Measurements from ENCODE around the gene ADAMTS14. TPM values are rescaled to one million over a fixed set of nuclear protein-coding genes. Genes with fewer than 3 reads are reported as not detected.

Gene ADAMTS14
- total RNA-seq, 1 donor from 2014 or later = 0.19 TPM

- no peak for TF ChIP-seq CTCF (conservative IDR thresholded peaks at IDR 0.05)
- H3K4me1 Mint-ChIP-seq = no peaks in the 10 kb centered on the region
- no peaks in the 10 kb centered on the region for H3K36me3 Mint-ChIP-seq (ENCODE audit: low read depth)
- DNase-seq (ENCODE audit: low read depth, low spot score) = no peak
- H3K27me3 Mint-ChIP-seq (ENCODE audit: low read depth) = peaks cover 4% of the 10 kb centered on the region
- no peak overlapping the region for H3K27ac Mint-ChIP-seq (ENCODE audit: unreplicated experiment)
- H3K4me3 Mint-ChIP-seq = no peak overlapping the region
- H3K9me3 Mint-ChIP-seq = peaks cover 9% of the 10 kb centered on the region
Observed at GRCh38 chr10:70797840-70798239, 125.5 kb downstream of the ADAMTS14 start.

GRCh38 chr10:70799124-70799523 lies 126.8 kb downstream of the ADAMTS14 start:
- H3K27me3 Mint-ChIP-seq (ENCODE audit: low read depth) = peaks cover 4% of the 10 kb centered on the region

GRCh38 chr10:70801854-70802253 lies 129.5 kb downstream of the ADAMTS14 start:
- TF ChIP-seq CTCF (conservative IDR thresholded peaks at IDR 0.05) = no peak
- no peak overlapping the region for H3K4me3 Mint-ChIP-seq
- H3K27ac Mint-ChIP-seq (ENCODE audit: unreplicated experiment) = no peak overlapping the region
- H3K4me1 Mint-ChIP-seq = no peaks in the 10 kb centered on the region
- no peaks in the 10 kb centered on the region for H3K36me3 Mint-ChIP-seq (ENCODE audit: low read depth)
- peaks cover 8% of the 10 kb centered on the region for H3K9me3 Mint-ChIP-seq
- peaks cover 4% of the 10 kb centered on the region for H3K27me3 Mint-ChIP-seq (ENCODE audit: low read depth)
- DNase-seq (ENCODE audit: low read depth, low spot score) = no peak

More at GRCh38 chr10:70799124-70799523, 126.8 kb downstream of the ADAMTS14 start:
- no peak for TF ChIP-seq CTCF (conservative IDR thresholded peaks at IDR 0.05)
- H3K36me3 Mint-ChIP-seq (ENCODE audit: low read depth) = no peaks in the 10 kb centered on the region
- H3K27ac Mint-ChIP-seq (ENCODE audit: unreplicated experiment) = no peak overlapping the region
- no peak overlapping the region for H3K4me3 Mint-ChIP-seq
- DNase-seq (ENCODE audit: low read depth, low spot score) = no peak
- H3K4me1 Mint-ChIP-seq = no peaks in the 10 kb centered on the region
- H3K9me3 Mint-ChIP-seq = peaks cover 9% of the 10 kb centered on the region

GRCh38 chr10:70803775-70804420 lies 131.6 kb downstream of the ADAMTS14 start:
- Mint-ChIP-seq H3K4me3 (no peak overlapping the region), H3K27me3 (ENCODE audit: low read depth) (peaks cover 4% of the 10 kb centered on the region), H3K9me3 (peaks cover 4% of the 10 kb centered on the region), H3K27ac (ENCODE audit: unreplicated experiment) (no peak overlapping the region), H3K36me3 (ENCODE audit: low read depth) (no peaks in the 10 kb centered on the region), H3K4me1 (peaks cover 2% of the 10 kb centered on the region)
- TF ChIP-seq CTCF (conservative IDR thresholded peaks at IDR 0.05) = no peak
- DNase-seq (ENCODE audit: low read depth, low spot score) = no peak

GRCh38 chr10:70804421-70804808 lies 132.1 kb downstream of the ADAMTS14 start:
- no peak for DNase-seq (ENCODE audit: low read depth, low spot score)
- Mint-ChIP-seq H3K4me3 (no peak overlapping the region), H3K4me1 (peaks cover 5% of the 10 kb centered on the region), H3K9me3 (peaks cover 5% of the 10 kb centered on the region), H3K36me3 (ENCODE audit: low read depth) (no peaks in the 10 kb centered on the region), H3K27ac (ENCODE audit: unreplicated experiment) (no peak overlapping the region), H3K27me3 (ENCODE audit: low read depth) (peaks cover 2% of the 10 kb centered on the region)
- TF ChIP-seq CTCF (conservative IDR thresholded peaks at IDR 0.05) = no peak

All from neural crest cell (in vitro differentiated cells).